ENCODE measurements around the gene DYSF.

DNA sequence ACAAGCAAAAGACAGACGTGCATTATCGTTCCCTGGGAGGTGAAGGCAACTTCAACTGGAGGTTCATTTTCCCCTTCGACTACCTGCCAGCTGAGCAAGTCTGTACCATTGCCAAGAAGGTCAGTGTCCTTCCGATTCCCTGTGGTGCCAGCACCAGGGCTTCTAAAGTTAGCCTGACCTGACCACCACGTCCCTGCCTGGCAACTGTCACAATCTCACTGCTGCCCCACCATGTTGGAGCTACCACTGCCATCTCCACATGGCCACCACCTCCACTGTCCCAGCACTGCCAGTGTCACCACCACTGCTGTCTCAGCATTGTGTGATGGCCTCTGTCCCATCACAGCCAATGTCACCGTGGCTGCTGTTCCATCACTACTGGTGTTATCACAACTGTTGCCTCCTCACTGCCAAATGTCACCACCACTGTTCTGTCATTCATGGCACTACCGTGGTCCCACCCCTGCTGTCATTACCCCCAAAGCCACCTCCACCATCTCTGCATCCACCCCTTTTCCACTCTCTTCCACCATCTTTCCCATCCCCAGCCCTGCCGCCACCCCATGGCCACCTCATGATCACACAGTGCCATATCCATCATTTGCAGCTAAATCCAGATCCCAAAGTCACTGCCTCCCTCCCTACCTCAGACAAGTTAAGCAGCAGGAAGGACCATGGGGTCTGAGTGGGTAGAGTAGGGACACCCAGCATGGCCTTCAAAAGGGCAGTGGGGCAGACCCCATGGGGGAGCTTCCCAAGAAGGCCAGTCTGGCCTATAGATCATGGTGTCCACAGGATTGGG, 216.5 kb downstream of the DYSF start:
- TF ChIP-seq CTCF (IDR thresholded peaks at IDR 0.05) (no peak), POLR2A (IDR thresholded peaks at IDR 0.05) (no peak)

Data from Peyer's patch (tissue), 4 donors.